Occipital lobe (tissue), 2 donors: ENCODE data around the gene ORMDL2. TPM values are rescaled to one million over a fixed set of nuclear protein-coding genes. Genes with fewer than 3 reads are reported as not detected.

ENCODE experiments used
- DNase-seq: peaks from one replicate; lab custom pipeline; 2025; lab: John Stamatoyannopoulos, UW
- total RNA-seq: library from RNA; depleted of rRNA; stranded (reverse); fragments of >200 nt; gene quantifications from one replicate; pipeline ENCODE4 v1.2.3, GENCODE V29; 2014

The ORMDL2 gene
- 6.2 TPM for total RNA-seq

GRCh38 chr12:55817345-55818139, at the start of gene ORMDL2, which contains the start of gene SARNP:
Gene ORMDL2 (plus strand): TSS chr12:55818041. CDS start chr12:55819000, 959 bp downstream.
Gene SARNP (minus strand): TSS chr12:55817724. CDS start chr12:55817701, 23 bp downstream.
- DNase-seq, result peak; percentile 99

- no peak for DNase-seq
These were observed 46.1 kb upstream of the ORMDL2 start for GRCh38 chr12:55771736-55772135.

GRCh38 chr12:55777856-55778255, 40.0 kb upstream of the ORMDL2 start:
- DNase-seq, result no peak

- no peak for DNase-seq
These were observed 37.2 kb upstream of the ORMDL2 start for GRCh38 chr12:55780685-55781084.

GRCh38 chr12:55788546-55788945, 29.3 kb upstream of the ORMDL2 start:
- DNase-seq, result no peak

GRCh38 chr12:55789171-55789570, 28.7 kb upstream of the ORMDL2 start:
- no peak for DNase-seq

GRCh38 chr12:55789893-55790292, 27.9 kb upstream of the ORMDL2 start:
- no peak for DNase-seq

- DNase-seq, result no peak
These were observed 21.9 kb upstream of the ORMDL2 start for GRCh38 chr12:55795950-55796349.

GRCh38 chr12:55797068-55797467, 20.8 kb upstream of the ORMDL2 start:
- DNase-seq, result no peak

GRCh38 chr12:55797550-55797949, 20.3 kb upstream of the ORMDL2 start:
- no peak for DNase-seq

- DNase-seq, result no peak
These were observed 10.9 kb upstream of the ORMDL2 start for GRCh38 chr12:55806982-55807381.

GRCh38 chr12:55809274-55809673, 8.6 kb upstream of the ORMDL2 start:
- DNase-seq, result no peak

- no peak for DNase-seq
These were observed 5.8 kb upstream of the ORMDL2 start for GRCh38 chr12:55812088-55812487.

GRCh38 chr12:55814257-55814656, 3.6 kb upstream of the ORMDL2 start:
- DNase-seq, result no peak

GRCh38 chr12:55815473-55815872, 2.4 kb upstream of the ORMDL2 start:
- DNase-seq, result no peak

GRCh38 chr12:55816881-55817344, 928 bp upstream of the ORMDL2 start:
- DNase-seq, result no peak

- no peak for DNase-seq
These were observed 393 bp downstream of the ORMDL2 start for GRCh38 chr12:55818140-55818728.

- DNase-seq, result no peak
These were observed 1.0 kb downstream of the ORMDL2 start for GRCh38 chr12:55818886-55819285.

- DNase-seq, result no peak
These were observed 2.8 kb downstream of the ORMDL2 start for GRCh38 chr12:55820679-55821078.

- DNase-seq, result no peak
These were observed 4.4 kb downstream of the ORMDL2 start for GRCh38 chr12:55822228-55822627.

- no peak for DNase-seq
These were observed 5.6 kb downstream of the ORMDL2 start for GRCh38 chr12:55823419-55823818.

GRCh38 chr12:55824726-55825125, 6.9 kb downstream of the ORMDL2 start:
- no peak for DNase-seq

GRCh38 chr12:55827806-55828205, 10.0 kb downstream of the ORMDL2 start:
- no peak for DNase-seq
